ENCODE results near the gene DNAJC5G. TPM values are rescaled to one million over a fixed set of nuclear protein-coding genes. Genes with fewer than 3 reads are reported as not detected.

DNAJC5G gene
- polyA plus RNA-seq, 3 donors = not detected

DNA sequence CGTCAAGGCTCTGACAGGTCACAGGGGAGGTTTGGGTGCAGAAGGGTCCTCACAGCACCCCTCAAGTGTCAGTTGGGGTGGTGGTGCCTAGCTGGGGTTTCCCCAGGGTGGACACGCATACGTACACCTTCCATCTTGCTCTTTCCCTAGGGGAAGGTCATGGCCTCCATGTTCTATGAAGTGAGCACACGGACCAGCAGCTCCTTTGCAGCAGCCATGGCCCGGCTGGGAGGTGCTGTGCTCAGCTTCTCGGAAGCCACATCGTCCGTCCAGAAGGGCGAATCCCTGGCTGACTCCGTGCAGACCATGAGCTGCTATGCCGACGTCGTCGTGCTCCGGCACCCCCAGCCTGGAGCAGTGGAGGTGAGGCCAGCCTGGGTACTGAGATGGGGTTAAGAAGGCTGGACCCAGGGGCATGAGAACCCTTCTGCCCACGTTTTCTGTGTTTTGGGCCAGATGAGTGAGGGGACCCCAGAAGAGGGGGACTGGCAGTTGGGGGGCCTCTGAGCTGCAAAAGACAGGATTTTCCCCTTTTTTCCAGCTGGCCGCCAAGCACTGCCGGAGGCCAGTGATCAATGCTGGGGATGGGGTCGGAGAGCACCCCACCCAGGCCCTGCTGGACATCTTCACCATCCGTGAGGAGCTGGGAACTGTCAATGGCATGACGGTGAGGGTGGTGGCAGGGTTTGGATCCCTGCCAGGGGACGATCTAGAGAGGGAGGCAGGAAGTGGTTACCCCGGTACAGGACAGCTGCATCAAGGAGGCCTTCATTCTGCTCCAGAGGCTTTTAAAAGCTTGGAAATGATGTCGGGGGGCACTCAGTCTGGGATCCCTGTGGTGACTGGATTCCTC lies 33.2 kb upstream of the DNAJC5G start:
- TF ChIP-seq, protein P1, sequence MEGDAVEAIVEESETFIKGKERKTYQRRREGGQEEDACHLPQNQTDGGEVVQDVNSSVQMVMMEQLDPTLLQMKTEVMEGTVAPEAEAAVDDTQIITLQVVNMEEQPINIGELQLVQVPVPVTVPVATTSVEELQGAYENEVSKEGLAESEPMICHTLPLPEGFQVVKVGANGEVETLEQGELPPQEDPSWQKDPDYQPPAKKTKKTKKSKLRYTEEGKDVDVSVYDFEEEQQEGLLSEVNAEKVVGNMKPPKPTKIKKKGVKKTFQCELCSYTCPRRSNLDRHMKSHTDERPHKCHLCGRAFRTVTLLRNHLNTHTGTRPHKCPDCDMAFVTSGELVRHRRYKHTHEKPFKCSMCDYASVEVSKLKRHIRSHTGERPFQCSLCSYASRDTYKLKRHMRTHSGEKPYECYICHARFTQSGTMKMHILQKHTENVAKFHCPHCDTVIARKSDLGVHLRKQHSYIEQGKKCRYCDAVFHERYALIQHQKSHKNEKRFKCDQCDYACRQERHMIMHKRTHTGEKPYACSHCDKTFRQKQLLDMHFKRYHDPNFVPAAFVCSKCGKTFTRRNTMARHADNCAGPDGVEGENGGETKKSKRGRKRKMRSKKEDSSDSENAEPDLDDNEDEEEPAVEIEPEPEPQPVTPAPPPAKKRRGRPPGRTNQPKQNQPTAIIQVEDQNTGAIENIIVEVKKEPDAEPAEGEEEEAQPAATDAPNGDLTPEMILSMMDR (IDR thresholded peaks at IDR 0.05) = no peak
- H3K9me3 ChIP-seq (replicated peaks in 1 of 2; ENCODE audit: control insufficient read depth in 1 of 2, insufficient read depth in 1 of 2, low read length in 2 of 2) = no peaks in the 10 kb centered on the region
- no peak overlapping the region for H3K4me2 ChIP-seq (replicated peaks; ENCODE audit: extremely low read depth, low read length, poor library complexity, severe bottlenecking)
- no peak overlapping the region for H3K4me3 ChIP-seq (replicated peaks in 1 of 3; ENCODE audit: low read depth in 2 of 3, low read length in 3 of 3)
- H3K27me3 ChIP-seq (ENCODE audit: control insufficient read depth in 2 of 2, insufficient read depth in 2 of 2, low read length in 2 of 2) = no peaks in the 10 kb centered on the region
- no peaks in the 10 kb centered on the region for H3K9me3 Mint-ChIP-seq
- no peak overlapping the region for H3K4me3 Mint-ChIP-seq
- H3K36me3 Mint-ChIP-seq = peaks cover 72 to 79% of the 10 kb centered on the region in 2 donors
- H2AFZ ChIP-seq (ENCODE audit: insufficient read depth, low read depth, low read length, poor library complexity, severe bottlenecking) = no peak overlapping the region
- intact Hi-C loops (cut with micrococcal nuclease) = no loop called here
- no peak for DNase-seq
- peaks cover 0 to 1% (median 0%) of the 10 kb centered on the region in 3 donors for H3K27me3 Mint-ChIP-seq (ENCODE audit: low read depth in 3 of 3)
- H3K27ac ChIP-seq (ENCODE audit: low read depth in 1 of 2, low read length in 2 of 2) = no peak overlapping the region
- no peaks in the 10 kb centered on the region for H3K79me2 ChIP-seq (ENCODE audit: insufficient read depth, low read length)
- peaks cover 73 to 81% of the 10 kb centered on the region in 2 donors for H3K36me3 ChIP-seq (replicated peaks in 1 of 2; ENCODE audit: control insufficient read depth in 1 of 2, insufficient read depth in 2 of 2, low read length in 2 of 2)
- WGBS (ENCODE audit: insufficient coverage) = 78% methylated on average over 20 of the region's 24 CpGs
- no peaks in the 10 kb centered on the region for H3K4me1 ChIP-seq (ENCODE audit: control insufficient read depth in 1 of 2, insufficient read depth in 2 of 2, low read length in 2 of 2)
- H3K9ac ChIP-seq (ENCODE audit: insufficient read depth, low read length, poor library complexity, severe bottlenecking) = no peak overlapping the region
- H3K27ac Mint-ChIP-seq = peak overlapping the region in 3 of 7 donors; percentile 18 to 76 (median 51)
- no peaks in the 10 kb centered on the region for H3K4me1 Mint-ChIP-seq
- H4K20me1 ChIP-seq (ENCODE audit: insufficient read depth, low read length) = no peaks in the 10 kb centered on the region

DNA sequence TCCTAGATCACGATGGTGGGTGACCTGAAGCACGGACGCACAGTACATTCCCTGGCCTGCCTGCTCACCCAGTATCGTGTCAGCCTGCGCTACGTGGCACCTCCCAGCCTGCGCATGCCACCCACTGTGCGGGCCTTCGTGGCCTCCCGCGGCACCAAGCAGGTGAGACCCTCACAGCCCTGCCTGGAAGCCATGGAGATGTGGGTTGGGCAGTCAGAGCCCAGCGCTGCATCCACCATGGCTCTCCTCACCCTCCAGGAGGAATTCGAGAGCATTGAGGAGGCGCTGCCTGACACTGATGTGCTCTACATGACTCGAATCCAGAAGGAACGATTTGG lies 32.6 kb upstream of the DNAJC5G start:
- no peaks in the 10 kb centered on the region for H3K79me2 ChIP-seq (ENCODE audit: insufficient read depth, low read length)
- H4K20me1 ChIP-seq (ENCODE audit: insufficient read depth, low read length) = no peaks in the 10 kb centered on the region
- H3K9ac ChIP-seq (ENCODE audit: insufficient read depth, low read length, poor library complexity, severe bottlenecking) = no peak overlapping the region
- Mint-ChIP-seq H3K9me3 (no peaks in the 10 kb centered on the region), H3K4me1 (no peaks in the 10 kb centered on the region), H3K36me3 (peaks cover 66 to 73% of the 10 kb centered on the region in 2 donors), H3K4me3 (no peak overlapping the region), H3K27me3 (ENCODE audit: low read depth in 3 of 3) (peaks cover 0 to 3% (median 3%) of the 10 kb centered on the region in 3 donors), H3K27ac (peak overlapping the region in 1 of 7 donors; percentile 30)
- no peak overlapping the region for H3K4me2 ChIP-seq (replicated peaks; ENCODE audit: extremely low read depth, low read length, poor library complexity, severe bottlenecking)
- H2AFZ ChIP-seq (ENCODE audit: insufficient read depth, low read depth, low read length, poor library complexity, severe bottlenecking) = no peak overlapping the region
- H3K27ac ChIP-seq (ENCODE audit: low read depth in 1 of 2, low read length in 2 of 2) = no peak overlapping the region
- no peaks in the 10 kb centered on the region for H3K9me3 ChIP-seq (replicated peaks in 1 of 2; ENCODE audit: control insufficient read depth in 1 of 2, insufficient read depth in 1 of 2, low read length in 2 of 2)
- no peak overlapping the region for H3K4me3 ChIP-seq (replicated peaks in 1 of 3; ENCODE audit: low read depth in 2 of 3, low read length in 3 of 3)
- H3K27me3 ChIP-seq (ENCODE audit: control insufficient read depth in 2 of 2, insufficient read depth in 2 of 2, low read length in 2 of 2) = no peaks in the 10 kb centered on the region
- 94% methylated on average over 13 of the region's 16 CpGs for WGBS (ENCODE audit: insufficient coverage)
- H3K4me1 ChIP-seq (ENCODE audit: control insufficient read depth in 1 of 2, insufficient read depth in 2 of 2, low read length in 2 of 2) = no peaks in the 10 kb centered on the region
- peaks cover 67 to 75% of the 10 kb centered on the region in 2 donors for H3K36me3 ChIP-seq (replicated peaks in 1 of 2; ENCODE audit: control insufficient read depth in 1 of 2, insufficient read depth in 2 of 2, low read length in 2 of 2)
- intact Hi-C loops (cut with micrococcal nuclease) = no loop called here
- TF ChIP-seq, protein P1 (IDR thresholded peaks at IDR 0.05) = no peak
- no peak for DNase-seq

Data from CD14-positive monocyte (primary cell).